NCI-H1092 treated with DMSO at 0.1 percent for 48 hours (cell line): ENCODE results near the gene CDK5R2.

Experiments
- DNase-seq: peaks from one replicate; lab custom pipeline; 2025; lab: John Stamatoyannopoulos, UW

CDK5R2 gene

GRCh38 chr2:219002395-219003266, 43.2 kb downstream of the CDK5R2 start:
- peak; percentile 72 for DNase-seq

- DNase-seq = no peak
Observed at GRCh38 chr2:219003267-219003634, 43.8 kb downstream of the CDK5R2 start.

GRCh38 chr2:219003979-219004378, 44.5 kb downstream of the CDK5R2 start:
- no peak for DNase-seq

GRCh38 chr2:219009294-219009693, 49.8 kb downstream of the CDK5R2 start:
- DNase-seq = no peak

- DNase-seq = peak; percentile 21
Observed at GRCh38 chr2:219010162-219010756, 50.8 kb downstream of the CDK5R2 start.

GRCh38 chr2:219010873-219011272, 51.4 kb downstream of the CDK5R2 start:
- no peak for DNase-seq
